Measurements from ENCODE around the gene USP43. TPM values are rescaled to one million over a fixed set of nuclear protein-coding genes. Genes with fewer than 3 reads are reported as not detected.

The USP43 gene
- total and polyA plus RNA-seq, 11 donors = 0.01 to 0.41 (median 0.14) TPM; not detected in 7

GRCh38 chr17:9702482-9702881, 57.2 kb downstream of the USP43 start:
- no peaks in the 10 kb centered on the region for H3K9me3 ChIP-seq
- 79 to 89% (median 83%) methylated on average over 9 of the region's 9 CpGs for WGBS, 4 donors
- no peak overlapping the region for H3K4me3 ChIP-seq
- H3K36me3 ChIP-seq = no peaks in the 10 kb centered on the region
- TF ChIP-seq POLR2A (IDR thresholded peaks at IDR 0.05) (no peak), CTCF (IDR thresholded peaks at IDR 0.05) (no peak)
- H3K4me1 ChIP-seq = no peaks in the 10 kb centered on the region
- peaks cover 0 to 2% (median 0%) of the 10 kb centered on the region in 9 donors for H3K27me3 ChIP-seq
- DNase-seq (no peak), ATAC-seq (no peak)
- intact Hi-C loops (cut with DNase I) = loop anchor here in 1 of 10 donors (10.0 kb wide), 1 partner anchor 58 kb away; the partner anchor contains the start of gene USP43
- no peak overlapping the region for H3K27ac ChIP-seq

GRCh38 chr17:9702914-9703780, 57.8 kb downstream of the USP43 start:
- no peak for TF ChIP-seq CTCF (IDR thresholded peaks at IDR 0.05)
- TF ChIP-seq POLR2A (IDR thresholded peaks at IDR 0.05) = no peak
- ATAC-seq (no peak), DNase-seq (no peak)
- Histone ChIP-seq H3K4me1 (no peaks in the 10 kb centered on the region), H3K27me3 (peaks cover 0 to 2% (median 0%) of the 10 kb centered on the region in 9 donors), H3K4me3 (no peak overlapping the region), H3K27ac (no peak overlapping the region), H3K9me3 (no peaks in the 10 kb centered on the region), H3K36me3 (no peaks in the 10 kb centered on the region)
- intact Hi-C loops (cut with DNase I) = loop anchor here in 1 of 10 donors (10.0 kb wide), 1 partner anchor 58 kb away; the partner anchor contains the start of gene USP43
- WGBS, 4 donors = 67 to 73% (median 71%) methylated on average over 15 of the region's 15 CpGs

GRCh38 chr17:9703781-9704082, 58.4 kb downstream of the USP43 start:
- 55 to 70% (median 66%) methylated on average over 3 of the region's 3 CpGs for WGBS, 4 donors
- intact Hi-C loops (cut with DNase I) = loop anchor here in 1 of 10 donors (10.0 kb wide), 1 partner anchor 59 kb away; the partner anchor contains the start of gene USP43
- H3K4me1 ChIP-seq = no peaks in the 10 kb centered on the region
- no peaks in the 10 kb centered on the region for H3K9me3 ChIP-seq
- no peak overlapping the region for H3K27ac ChIP-seq
- H3K27me3 ChIP-seq = peaks cover 0 to 2% (median 0%) of the 10 kb centered on the region in 9 donors
- no peaks in the 10 kb centered on the region for H3K36me3 ChIP-seq
- DNase-seq (no peak), ATAC-seq (no peak)
- no peak overlapping the region for H3K4me3 ChIP-seq
- no peak for TF ChIP-seq CTCF (IDR thresholded peaks at IDR 0.05)
- no peak for TF ChIP-seq POLR2A (IDR thresholded peaks at IDR 0.05)

- Histone ChIP-seq H3K27me3 (peaks cover 0 to 2% (median 0%) of the 10 kb centered on the region in 9 donors), H3K4me3 (no peak overlapping the region), H3K9me3 (no peaks in the 10 kb centered on the region), H3K4me1 (no peaks in the 10 kb centered on the region), H3K36me3 (no peaks in the 10 kb centered on the region), H3K27ac (no peak overlapping the region)
- intact Hi-C loops (cut with DNase I) = loop anchor here in 1 of 10 donors (10.0 kb wide), 1 partner anchor 61 kb away; the partner anchor contains the start of gene USP43
- no peak for ATAC-seq
- 88 to 96% (median 93%) methylated on average over 1 of the region's 1 CpG for WGBS, 4 donors
- DNase-seq = no peak
- TF ChIP-seq POLR2A (IDR thresholded peaks at IDR 0.05) (no peak), CTCF (IDR thresholded peaks at IDR 0.05) (no peak)
These were observed 60.4 kb downstream of the USP43 start for GRCh38 chr17:9705745-9706144.
